ENCODE data around the gene INO80.

The INO80 gene

DNA sequence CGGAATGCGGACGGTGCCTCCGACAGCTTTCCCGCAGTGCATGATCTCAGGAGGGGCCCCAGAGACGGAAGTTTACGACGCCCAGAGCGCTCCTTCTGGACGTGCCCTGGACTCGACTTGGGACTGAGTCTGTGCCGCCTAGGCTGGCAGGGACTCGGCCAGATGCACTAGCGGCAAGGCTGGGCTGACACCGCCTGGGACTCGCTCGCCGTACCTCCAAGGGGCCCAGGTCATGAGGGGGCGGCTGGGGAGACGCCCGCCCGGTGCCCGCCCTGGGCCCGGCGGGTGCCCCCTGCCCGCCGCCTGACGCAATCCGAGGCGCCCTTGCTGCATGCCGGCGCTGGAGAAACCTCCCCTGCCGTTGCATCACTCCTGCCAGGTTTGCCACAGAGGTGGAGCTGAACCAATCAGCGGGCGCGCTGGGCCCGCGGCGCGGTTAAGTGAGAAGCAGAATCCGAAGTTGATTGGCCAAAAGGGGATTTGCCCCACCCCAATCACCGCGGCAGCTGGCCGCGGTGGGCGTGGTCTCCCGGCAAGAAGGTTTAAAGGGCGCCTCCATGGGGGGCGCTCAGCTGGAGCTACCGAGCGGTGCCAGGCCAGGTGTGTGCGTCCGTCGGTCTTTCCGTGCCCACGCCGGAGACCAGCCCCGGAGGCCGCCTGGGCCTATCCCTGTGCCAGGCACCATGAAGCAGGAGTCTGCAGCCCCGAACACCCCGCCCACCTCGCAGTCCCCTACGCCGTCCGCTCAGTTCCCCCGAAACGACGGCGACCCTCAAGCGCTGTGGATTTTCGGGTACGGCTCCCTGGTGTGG, 163.0 kb downstream of the INO80 start, which contains the start of gene CHAC1:
TSS of gene CHAC1 (plus strand) at position 571 of the 812 bp plus-strand sequence. CDS start at position 684, 113 bp downstream.
- no peaks in the 10 kb centered on the region for H3F3A ChIP-seq (ENCODE audit: low read depth)
- H3K36me3 ChIP-seq (ENCODE audit: insufficient read depth, low read length), result no peaks in the 10 kb centered on the region
- H3K79me2 ChIP-seq (ENCODE audit: insufficient read depth, low read length), result no peaks in the 10 kb centered on the region
- no peak within 1 kb of the TSS for H3K9ac ChIP-seq (ENCODE audit: low read depth, low read length, poor library complexity, severe bottlenecking)
- no peak within 1 kb of the TSS for H3K4me3 ChIP-seq (ENCODE audit: low read length, poor library complexity, severe bottlenecking)
- no peaks in the 10 kb centered on the region for H3K4me1 ChIP-seq (ENCODE audit: insufficient read depth, low read length, poor library complexity, severe bottlenecking)
- no peaks in the 10 kb centered on the region for H3K9me2 ChIP-seq (replicated peaks; ENCODE audit: low read depth, low read length)
- no peak within 1 kb of the TSS for H3K4me2 ChIP-seq (ENCODE audit: low read depth, low read length, poor library complexity, severe bottlenecking)
- H3K27me3 ChIP-seq (ENCODE audit: insufficient read depth, low read length, poor library complexity, severe bottlenecking), result no peaks in the 10 kb centered on the region
- H2AFZ ChIP-seq (ENCODE audit: low read length), result no peak within 1 kb of the TSS; the same call in 1 of the 2 replicates
- no peaks in the 10 kb centered on the region for H3K9me3 ChIP-seq (ENCODE audit: insufficient read depth, low read depth, low read length)
- TF ChIP-seq, protein P1, sequence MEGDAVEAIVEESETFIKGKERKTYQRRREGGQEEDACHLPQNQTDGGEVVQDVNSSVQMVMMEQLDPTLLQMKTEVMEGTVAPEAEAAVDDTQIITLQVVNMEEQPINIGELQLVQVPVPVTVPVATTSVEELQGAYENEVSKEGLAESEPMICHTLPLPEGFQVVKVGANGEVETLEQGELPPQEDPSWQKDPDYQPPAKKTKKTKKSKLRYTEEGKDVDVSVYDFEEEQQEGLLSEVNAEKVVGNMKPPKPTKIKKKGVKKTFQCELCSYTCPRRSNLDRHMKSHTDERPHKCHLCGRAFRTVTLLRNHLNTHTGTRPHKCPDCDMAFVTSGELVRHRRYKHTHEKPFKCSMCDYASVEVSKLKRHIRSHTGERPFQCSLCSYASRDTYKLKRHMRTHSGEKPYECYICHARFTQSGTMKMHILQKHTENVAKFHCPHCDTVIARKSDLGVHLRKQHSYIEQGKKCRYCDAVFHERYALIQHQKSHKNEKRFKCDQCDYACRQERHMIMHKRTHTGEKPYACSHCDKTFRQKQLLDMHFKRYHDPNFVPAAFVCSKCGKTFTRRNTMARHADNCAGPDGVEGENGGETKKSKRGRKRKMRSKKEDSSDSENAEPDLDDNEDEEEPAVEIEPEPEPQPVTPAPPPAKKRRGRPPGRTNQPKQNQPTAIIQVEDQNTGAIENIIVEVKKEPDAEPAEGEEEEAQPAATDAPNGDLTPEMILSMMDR (conservative IDR thresholded peaks at IDR 0.05; ENCODE audit: low read length), result no peak
- TF ChIP-seq EZH2phosphoT487 (IDR thresholded peaks at IDR 0.05; ENCODE audit: borderline replicate concordance), result no peak
- H4K20me1 ChIP-seq (ENCODE audit: insufficient read depth, low read length, poor library complexity, severe bottlenecking), result no peaks in the 10 kb centered on the region

DNA sequence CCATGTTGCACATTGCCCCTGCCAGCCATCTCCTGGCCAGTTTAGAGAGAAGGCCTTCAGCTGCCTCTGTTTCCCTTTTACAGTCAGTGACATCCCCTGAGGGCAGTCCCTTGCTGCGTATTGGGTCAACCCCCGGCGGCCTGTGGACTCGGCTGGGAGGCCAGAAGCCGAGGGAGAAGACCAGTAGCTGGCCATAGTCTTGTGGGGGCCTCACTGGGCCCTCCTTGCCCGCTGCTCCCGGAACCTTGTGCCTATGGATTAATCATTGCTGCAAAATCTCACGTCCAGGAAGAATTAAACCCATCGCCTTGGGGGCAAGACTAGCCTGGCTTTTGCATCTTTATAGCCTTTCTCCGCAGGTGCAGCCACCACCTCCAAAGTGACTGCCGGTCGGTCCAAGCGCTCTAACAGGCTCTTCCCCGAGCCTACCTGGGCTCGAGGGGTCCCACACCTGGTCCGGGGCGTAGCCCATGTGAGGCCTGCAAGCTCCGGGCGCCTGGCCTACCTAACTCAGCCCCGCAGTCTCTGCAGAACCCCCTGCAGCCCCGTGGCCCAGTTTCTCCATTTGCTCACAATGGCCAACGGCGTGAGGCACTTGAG, 163.7 kb downstream of the INO80 start:
- H2AFZ ChIP-seq (ENCODE audit: low read length), result no peak overlapping the region; the same call in 1 of the 2 replicates
- H3K9ac ChIP-seq (ENCODE audit: low read depth, low read length, poor library complexity, severe bottlenecking), result no peak overlapping the region
- no peaks in the 10 kb centered on the region for H3K79me2 ChIP-seq (ENCODE audit: insufficient read depth, low read length)
- H4K20me1 ChIP-seq (ENCODE audit: insufficient read depth, low read length, poor library complexity, severe bottlenecking), result no peaks in the 10 kb centered on the region
- no peak overlapping the region for H3K4me2 ChIP-seq (ENCODE audit: low read depth, low read length, poor library complexity, severe bottlenecking)
- H3K36me3 ChIP-seq (ENCODE audit: insufficient read depth, low read length), result no peaks in the 10 kb centered on the region
- no peaks in the 10 kb centered on the region for H3K9me3 ChIP-seq (ENCODE audit: insufficient read depth, low read depth, low read length)
- H3F3A ChIP-seq (ENCODE audit: low read depth), result no peaks in the 10 kb centered on the region
- no peaks in the 10 kb centered on the region for H3K9me2 ChIP-seq (replicated peaks; ENCODE audit: low read depth, low read length)
- H3K4me1 ChIP-seq (ENCODE audit: insufficient read depth, low read length, poor library complexity, severe bottlenecking), result no peaks in the 10 kb centered on the region
- TF ChIP-seq, protein P1 (conservative IDR thresholded peaks at IDR 0.05; ENCODE audit: low read length), result no peak
- no peak for TF ChIP-seq EZH2phosphoT487 (IDR thresholded peaks at IDR 0.05; ENCODE audit: borderline replicate concordance)
- no peak overlapping the region for H3K4me3 ChIP-seq (ENCODE audit: low read length, poor library complexity, severe bottlenecking)
- no peaks in the 10 kb centered on the region for H3K27me3 ChIP-seq (ENCODE audit: insufficient read depth, low read length, poor library complexity, severe bottlenecking)

DNA sequence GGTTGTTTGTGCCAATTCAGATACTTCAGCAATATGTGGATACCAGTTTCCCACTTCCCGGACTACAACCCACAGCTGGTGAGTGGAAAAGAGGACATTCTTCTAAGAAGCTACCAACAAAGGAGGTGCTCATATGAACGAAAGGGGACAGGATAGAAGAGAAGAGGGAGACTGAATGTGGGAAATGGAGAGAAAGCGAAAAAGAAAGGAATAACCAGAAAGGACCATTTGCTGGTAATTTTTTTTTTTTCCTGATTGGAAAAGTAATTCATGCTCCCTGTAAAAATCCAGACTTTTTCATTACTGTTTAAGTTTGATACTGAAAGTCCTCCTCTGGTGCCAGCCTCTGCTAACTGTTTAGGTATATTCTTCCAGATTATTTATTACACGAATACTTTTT, 164.3 kb downstream of the INO80 start:
- Histone ChIP-seq H4K20me1 (ENCODE audit: insufficient read depth, low read length, poor library complexity, severe bottlenecking) (no peaks in the 10 kb centered on the region), H3K4me3 (ENCODE audit: low read length, poor library complexity, severe bottlenecking) (no peak overlapping the region)
- TF ChIP-seq, protein P1 (conservative IDR thresholded peaks at IDR 0.05; ENCODE audit: low read length), result no peak
- no peak for TF ChIP-seq EZH2phosphoT487 (IDR thresholded peaks at IDR 0.05; ENCODE audit: borderline replicate concordance)

More for the DNA sequence above, 164.3 kb downstream of the INO80 start:
- Histone ChIP-seq H3K79me2 (ENCODE audit: insufficient read depth, low read length) (no peaks in the 10 kb centered on the region), H3K9me2 (replicated peaks; ENCODE audit: low read depth, low read length) (no peaks in the 10 kb centered on the region), H3K9me3 (ENCODE audit: insufficient read depth, low read depth, low read length) (no peaks in the 10 kb centered on the region), H3F3A (ENCODE audit: low read depth) (no peaks in the 10 kb centered on the region), H3K36me3 (ENCODE audit: insufficient read depth, low read length) (no peaks in the 10 kb centered on the region), H3K9ac (ENCODE audit: low read depth, low read length, poor library complexity, severe bottlenecking) (no peak overlapping the region), H3K4me1 (ENCODE audit: insufficient read depth, low read length, poor library complexity, severe bottlenecking) (no peaks in the 10 kb centered on the region), H3K4me2 (ENCODE audit: low read depth, low read length, poor library complexity, severe bottlenecking) (no peak overlapping the region), H2AFZ (ENCODE audit: low read length) (no peak overlapping the region), H3K27me3 (ENCODE audit: insufficient read depth, low read length, poor library complexity, severe bottlenecking) (no peaks in the 10 kb centered on the region)

Data from Loucy (cell line).